Astrocyte (in vitro differentiated cells and primary cell): ENCODE measurements around the gene FDX2.

Experiments
- CTCF ChIP-seq: IDR thresholded peaks from 2 replicates; pipeline ENCODE4 v1.5.1; 2011; ENCODE audit warnings: low read depth, mild to moderate bottlenecking, inconsistent platforms, low read length, moderate library complexity; ENCODE audit not compliant: insufficient read depth
- EZH2 ChIP-seq: IDR thresholded peaks from 2 replicates; pipeline ENCODE4 v1.6.1; 2012; ENCODE audit warnings: mild to moderate bottlenecking, low read length, inconsistent platforms; ENCODE audit not compliant: insufficient read depth

GRCh38 chr19:10346509-10346908 is 30.7 kb upstream of the FDX2 start:
- TF ChIP-seq CTCF (no peak), EZH2 (no peak)
